NCI-H748 treated with DMSO at 0.1 percent for 48 hours (cell line): ENCODE measurements around the gene TMEM52.

ENCODE experiments used
- DNase-seq: peaks from one replicate; lab custom pipeline; 2025; lab: John Stamatoyannopoulos, UW

TMEM52 gene

DNA sequence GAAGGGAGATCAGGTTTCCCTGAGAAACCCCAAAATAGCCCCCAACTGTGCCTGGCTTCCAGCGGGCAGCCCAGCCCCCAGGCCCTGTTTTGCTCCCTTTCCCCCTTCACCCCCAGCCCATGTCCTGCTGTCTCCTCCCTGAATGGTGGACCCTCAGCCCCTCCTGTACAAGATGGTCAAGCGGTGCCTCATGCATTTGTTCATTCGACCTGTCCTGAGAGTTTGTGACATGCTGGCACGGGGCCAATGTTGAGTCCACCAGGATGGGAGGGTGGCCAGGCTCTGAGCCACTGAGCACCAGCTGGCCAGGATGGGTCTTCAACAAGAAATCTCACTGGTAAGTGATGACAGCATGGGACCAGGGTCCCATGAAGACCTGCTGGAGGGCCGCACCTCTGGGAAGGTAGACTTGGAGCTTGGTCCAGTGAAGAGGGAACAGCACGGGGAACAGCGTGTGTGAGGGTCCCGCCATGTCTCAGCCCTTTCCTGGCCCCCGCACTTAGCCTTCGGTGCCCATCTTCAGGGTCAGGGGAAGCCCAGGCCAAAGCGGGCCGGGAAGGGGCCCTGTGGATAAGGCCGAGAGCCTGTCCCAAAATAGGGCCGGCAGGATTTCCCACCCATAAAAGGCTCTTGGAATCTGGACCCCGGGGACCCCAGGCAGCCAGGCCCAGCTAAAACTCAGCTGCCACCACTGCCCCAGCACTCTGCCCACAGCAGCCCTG, 3.9 kb downstream of the TMEM52 start, which contains the start of gene CALML6:
Gene CALML6 (plus strand): TSS at position 290 of the 722 bp plus-strand sequence. CDS start 21 bp downstream, at position 311.
- DNase-seq = no peak

DNA sequence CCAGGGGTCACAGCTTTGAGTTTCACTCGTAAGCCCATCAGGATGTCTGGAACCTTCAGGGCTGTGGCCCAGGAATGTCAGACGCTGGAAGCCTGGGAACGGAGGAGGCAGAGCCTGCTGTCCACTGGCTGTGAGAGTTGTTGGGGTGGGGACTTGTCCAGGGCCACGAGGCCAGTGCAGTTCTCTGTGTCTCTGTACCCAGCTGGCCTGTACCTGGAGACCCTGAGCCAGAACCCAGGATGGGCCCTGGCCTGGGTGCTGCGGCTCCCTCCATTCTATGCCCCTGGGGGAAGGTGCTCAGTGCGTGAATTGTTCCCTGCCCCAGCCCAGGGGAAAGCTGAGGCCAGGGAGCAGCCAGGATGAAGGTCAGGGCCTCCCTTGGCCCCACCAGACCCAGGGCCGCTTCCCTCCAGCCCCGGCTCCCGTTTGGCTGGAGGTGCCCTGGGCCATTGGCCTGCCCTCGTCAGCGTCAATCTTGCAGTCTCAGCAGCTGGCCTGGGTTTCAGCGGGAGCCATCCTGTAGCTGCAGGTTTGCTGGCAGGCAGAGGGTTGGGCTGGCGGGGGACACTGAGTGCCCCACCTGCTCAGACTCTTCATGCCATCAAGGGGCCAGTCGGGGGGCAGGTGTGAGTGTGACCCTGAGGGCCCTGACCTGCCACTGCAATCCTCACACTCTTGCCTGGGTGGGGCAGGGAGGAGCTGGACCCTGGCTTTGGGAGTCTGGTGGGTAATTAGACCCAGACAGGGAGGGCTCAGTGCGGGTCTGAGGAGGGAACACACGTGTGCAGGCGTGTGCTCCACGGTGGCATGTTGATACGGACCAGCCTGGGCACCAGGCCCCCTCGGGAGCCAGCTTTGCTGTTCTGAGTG, 4.7 kb downstream of the TMEM52 start:
- no peak for DNase-seq

DNA sequence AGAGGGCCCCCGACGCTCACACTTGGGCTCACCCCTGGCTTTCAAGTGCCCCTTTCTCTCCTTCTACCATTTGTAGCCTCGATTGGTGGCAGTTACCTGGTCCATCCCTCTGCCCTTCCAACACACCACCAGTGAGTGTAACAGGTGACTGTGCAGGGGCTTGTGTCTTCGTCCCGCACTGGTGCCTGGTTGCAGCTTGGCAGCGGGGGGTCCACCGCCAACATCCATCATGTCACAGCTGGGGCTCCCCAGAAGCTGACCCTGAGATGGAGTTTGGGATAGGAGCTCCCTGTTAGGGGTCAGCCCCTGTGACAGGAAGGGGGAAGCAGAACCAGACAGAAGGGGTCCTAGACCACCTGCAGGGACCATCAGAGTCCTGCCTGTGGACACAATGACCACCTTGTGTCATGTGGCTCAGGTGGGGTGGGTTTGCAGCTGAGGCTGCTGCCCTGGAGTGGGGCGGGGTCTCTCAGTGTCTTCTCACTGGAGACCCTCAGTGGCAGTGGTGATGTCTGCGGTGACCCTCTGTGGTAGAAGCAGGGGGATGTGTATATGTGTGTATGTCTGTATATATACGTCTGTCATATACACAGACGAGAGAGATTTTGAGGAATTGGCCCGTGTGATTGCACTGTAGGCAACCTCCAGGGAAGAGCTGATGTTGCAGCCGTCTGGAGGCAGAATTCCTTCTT, 7.6 kb downstream of the TMEM52 start:
- no peak for DNase-seq

DNA sequence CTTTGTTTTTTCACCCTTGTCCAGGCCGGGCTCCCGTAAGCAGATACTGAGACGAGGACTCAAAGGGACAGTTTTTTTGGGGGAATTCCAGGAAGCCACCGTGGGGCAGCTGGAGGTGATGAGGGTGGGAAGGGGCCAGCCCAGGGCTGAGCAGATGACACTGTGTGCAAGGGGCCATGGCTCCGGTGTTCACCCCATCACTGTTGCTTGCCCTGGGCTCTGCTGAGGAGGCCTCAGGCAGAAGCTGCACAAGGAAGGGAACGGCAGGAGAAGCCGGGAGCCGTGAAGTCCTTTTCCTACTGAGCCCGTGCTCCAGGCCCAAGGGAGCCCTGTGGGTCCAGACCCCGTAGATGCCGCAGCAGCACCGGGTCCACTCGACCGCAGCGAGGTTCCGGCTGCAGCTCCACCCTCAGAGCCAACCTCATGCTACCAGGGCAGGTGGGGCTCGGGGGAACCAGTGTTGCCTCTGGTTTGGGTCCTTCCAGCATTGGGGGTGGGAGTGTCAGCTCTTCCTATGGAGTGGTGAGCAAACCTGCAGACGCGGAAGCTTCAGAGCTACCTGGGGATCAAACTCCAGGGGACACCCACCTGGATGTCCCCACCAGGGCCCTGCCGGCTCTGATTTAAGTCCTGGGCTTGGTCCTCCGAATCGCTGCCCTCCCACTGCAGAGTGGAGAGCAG, 8.3 kb downstream of the TMEM52 start:
- no peak for DNase-seq

DNA sequence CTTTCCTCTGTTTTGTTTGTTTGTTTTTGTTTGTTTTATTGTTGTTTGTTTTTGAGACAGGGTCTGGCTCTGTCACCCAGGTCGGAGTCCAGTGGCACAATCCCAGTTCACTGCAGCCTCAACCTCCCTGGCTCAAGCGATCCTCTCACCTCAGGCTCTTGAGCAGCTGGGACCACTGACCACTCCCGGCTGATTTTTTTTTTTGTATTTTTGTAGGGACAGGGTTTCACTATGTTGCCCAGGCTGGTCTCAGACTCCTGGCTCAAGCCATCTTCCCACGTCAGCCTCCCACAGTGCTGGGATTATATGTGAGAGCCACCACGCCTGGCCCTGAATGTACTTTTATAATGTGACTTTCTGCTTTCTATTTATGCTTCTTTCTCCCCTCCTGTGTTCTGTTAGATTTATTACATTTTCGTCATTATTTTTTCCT, 9.0 kb downstream of the TMEM52 start:
- DNase-seq = no peak

DNA sequence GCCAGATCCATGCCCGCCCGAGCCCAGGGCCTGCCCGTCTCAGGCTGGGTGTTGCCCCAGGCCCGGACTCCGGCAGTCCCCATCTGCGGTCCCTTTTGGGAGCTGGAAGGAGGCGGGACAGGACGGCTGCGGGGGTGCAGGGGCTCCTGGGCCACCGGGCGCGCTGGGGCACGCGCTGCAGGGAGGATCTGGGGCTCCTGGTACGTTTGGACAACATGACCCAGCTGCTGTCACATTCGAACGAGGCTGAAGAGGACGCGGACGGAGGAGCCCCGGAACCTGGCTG, 10.6 kb downstream of the TMEM52 start:
- no peak for DNase-seq

DNA sequence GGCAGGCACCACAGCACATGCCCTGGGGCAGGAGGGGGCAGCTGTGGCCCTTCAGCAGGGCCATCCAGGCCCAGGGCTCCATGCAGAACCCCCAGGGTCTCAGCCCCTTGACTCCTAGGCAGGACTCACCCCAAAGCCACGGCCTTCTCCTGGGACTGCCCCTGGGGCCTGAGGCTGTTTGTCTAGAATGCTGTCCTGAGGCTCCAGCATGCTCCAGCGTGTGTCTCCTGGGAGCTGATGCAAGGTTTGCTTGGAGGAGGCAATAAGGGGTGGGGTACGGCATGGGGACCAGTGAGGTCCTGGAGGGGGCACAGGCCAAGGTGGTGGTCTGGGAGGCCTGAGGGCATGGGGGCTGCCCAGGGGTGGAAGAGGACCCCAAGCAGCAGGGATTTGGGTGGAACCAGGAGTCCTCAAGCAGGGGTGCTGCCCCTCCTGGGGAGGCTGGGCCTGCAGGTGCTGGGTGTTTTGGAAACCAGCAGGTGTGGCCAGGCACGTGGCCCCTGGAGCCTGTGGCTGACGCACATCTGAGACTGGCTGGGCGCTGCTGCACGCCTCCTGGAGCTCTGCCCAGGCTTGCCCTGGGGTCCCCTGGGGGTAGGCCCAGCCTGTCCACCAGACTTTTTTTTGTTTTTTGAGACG, 11.9 kb downstream of the TMEM52 start:
- no peak for DNase-seq

DNA sequence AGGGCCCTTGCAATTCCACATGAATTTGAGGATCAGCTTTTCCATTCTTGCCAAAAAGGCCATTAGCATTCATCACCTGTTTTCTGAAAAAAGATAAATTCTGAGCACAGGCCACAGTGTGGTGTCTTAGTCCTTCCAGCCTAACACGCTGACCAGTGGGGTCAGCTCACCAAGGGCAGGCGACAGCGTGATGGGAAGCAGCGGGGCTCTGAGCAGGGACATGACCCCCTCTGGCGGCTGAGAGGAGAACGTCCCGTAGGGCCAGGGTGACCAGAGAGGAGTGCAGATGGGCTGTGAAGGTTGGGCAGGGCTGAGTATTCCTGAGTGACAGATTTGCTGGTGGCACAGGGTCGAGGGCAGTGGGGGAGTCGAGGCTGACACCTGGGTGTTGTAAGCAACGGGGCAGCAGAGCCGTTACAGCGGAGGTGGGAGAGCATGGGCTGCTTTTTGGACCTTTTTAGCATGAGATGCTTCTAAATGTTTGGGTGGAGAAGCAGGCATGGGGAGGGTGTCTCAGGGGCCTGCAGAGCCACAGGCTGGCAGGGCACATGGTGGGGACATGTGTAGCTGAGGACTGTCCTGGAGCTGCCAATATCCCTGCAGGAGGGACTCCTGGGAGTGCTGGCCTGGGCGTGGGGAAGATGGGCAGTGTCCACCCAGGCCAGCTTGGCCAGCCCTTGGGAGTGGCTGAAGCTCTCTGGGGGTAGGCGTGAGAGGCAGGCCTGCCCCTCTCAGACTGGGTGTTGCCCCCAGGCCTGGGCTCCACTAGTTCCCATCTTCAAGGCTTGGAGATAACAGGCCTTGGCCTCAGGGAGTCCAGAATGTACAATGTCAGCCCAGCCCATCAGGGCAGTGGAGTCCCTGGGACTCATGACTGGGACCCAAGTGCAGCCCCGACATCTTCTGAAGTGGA, 12.6 kb downstream of the TMEM52 start:
- DNase-seq = peak; percentile 55

DNA sequence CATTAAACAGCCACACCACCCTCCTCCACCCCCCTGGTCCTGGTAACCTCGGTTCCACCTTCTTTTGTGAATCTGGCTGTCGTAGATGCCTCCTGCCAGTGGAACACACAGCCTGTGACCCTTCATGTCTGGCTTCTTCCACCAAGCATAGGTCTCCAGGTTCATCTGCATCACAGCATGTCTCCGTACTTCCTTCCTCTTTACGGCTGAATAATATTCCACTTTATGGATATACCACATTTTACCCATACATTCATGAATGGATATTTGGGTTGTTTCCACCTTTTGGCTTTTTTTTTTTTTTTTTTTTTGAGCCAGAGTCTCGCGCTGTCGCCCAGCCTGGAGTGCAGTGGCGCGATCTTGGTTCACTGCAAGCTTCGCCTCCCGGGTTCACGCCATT, 15.9 kb downstream of the TMEM52 start:
- DNase-seq = no peak

DNA sequence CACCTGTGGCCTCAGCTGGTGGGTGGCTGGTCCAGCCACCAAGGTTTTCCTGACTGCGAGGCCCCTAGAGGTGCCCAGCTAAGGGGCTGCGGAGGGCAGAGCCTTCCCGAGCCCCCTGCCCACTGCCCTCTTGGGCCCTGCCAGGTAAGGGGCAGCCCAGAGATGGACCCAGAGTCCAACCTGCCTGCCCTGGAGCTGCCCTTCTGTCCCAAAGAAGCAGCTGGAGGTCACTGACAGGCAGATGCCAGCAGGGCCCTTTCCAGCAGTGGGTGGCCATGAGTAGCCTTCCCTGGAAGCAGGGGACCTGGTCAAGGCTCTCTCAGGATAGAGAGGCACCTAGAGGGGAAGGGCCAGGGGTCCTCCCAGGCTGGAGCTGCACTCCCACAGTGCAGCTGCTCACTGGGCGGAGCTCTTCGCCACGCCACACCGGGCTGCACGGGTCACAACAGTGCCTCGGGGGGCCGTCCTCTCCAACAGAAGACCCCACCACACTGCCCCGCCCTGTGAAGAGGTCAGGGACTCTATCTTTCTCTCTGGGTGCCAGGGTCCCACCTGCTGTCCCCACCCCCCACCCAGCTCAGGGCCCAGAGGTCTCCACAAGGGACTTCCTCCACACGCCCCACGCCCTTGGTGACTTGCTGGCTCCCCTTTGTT, 17.3 kb downstream of the TMEM52 start:
- no peak for DNase-seq

DNA sequence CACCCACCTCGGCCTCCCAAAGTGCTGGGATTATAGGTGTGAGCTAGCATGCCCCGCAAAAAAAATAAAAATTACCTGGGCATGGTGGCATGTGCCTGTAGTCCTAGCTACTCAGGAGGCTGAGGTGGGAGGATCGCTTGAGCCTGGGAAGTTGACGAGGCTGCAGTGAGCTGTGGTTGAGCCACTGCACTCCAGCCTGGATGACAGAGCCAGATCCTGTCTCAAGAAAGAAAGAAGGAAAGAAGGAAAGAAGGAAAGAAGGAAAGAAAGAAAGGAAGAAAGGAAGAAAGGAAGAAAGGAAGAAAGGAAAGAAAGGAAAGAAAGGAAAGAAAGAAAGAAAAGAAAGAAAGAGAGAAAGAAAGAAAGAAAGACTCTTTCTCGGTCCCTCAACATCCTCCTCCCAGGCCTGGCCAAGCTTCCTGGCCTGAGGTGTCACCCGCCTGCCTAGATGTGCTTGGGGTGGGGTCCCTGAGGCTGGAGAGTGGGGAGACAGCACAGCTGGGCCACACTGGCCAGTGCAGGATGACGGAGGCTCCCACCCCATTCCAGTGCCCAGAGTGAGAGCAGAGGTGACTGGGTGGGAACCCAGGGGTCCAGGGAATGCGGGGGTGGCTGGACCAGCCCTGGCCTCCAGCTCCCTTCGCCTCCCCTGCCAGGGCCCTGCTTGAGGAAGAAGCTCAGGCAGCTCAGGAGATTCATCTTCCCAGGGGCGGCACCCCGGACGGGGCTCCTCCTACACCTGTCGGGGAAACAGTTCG, 18.0 kb downstream of the TMEM52 start:
- DNase-seq = no peak

DNA sequence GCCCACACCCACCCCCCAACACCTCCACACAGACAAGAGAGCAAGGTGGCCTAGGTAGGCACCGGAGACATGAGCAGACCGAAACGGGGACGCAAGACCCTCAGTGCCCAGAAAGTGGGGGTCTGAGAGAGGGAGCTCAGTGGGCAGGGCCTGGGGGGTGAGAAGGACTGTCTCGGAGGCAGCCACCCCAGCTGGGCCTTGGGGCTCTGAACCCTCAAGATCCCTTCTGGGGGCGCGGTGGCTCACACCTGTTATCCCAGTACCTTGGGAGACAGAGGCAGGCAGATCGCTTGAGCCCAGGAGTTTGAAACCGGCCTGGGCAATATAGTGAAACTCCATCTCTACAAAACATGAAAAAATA, 19.1 kb downstream of the TMEM52 start:
- DNase-seq = no peak

DNA sequence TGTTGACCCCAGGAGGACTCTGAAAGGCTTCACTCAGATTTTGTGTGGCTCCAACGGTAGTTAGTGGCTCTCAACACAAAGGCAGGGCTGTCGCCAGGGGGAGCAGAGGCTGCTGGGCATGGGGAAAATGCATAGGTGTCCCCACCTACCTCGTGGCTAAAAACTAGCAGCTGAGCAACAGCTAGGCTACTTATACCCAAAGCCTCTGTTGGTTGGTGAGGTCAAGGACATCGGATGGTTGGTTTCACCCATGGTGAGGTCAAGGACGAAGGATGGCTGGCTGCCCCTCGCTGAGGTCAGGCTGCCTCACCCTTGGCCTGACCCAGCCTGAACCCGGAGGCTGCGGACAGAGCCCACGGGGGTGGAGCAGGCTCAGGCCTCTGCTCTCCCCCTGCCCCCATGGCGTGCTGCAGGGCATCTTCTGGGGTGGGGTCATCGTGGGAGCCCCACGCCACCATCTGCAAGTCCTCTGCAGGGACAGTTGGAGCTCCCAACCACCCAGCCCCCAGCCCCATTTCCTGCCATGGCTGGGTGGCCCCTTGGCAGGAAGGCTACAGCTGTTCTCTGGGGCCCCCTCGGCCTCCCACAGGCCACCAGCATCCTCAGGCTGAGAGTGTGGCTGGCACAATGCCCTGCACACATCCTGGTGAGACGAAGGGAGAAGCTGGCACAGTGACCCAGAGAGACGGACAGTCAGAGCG, 19.7 kb downstream of the TMEM52 start:
- DNase-seq = no peak

DNA sequence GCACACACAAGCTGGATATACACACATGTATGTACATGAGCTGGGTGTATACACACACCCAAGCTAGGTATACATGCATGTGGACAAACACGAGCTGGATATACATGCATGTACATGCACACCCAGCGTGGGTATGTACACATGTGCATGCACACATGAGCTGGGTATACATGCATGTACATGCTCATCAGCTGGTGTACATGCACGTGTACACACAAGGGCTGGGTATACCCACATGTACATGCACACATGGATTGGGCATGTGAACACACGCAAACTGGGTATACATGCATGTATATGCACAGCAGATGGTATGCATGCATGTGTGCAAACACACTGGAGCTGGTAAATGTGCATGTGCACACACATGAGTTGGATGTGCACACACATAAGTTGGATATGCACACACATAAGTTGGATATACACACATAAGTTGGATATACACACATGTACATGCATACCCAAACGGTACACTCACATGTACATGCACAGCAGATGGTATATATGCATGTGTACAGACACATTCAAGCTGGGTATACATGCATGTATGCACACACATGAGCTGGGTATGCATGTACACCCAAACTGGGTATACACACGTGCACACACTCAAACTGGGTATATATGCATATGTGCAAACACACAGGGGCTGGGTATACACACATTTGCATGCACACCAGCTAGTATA, 20.7 kb downstream of the TMEM52 start:
- DNase-seq = no peak

DNA sequence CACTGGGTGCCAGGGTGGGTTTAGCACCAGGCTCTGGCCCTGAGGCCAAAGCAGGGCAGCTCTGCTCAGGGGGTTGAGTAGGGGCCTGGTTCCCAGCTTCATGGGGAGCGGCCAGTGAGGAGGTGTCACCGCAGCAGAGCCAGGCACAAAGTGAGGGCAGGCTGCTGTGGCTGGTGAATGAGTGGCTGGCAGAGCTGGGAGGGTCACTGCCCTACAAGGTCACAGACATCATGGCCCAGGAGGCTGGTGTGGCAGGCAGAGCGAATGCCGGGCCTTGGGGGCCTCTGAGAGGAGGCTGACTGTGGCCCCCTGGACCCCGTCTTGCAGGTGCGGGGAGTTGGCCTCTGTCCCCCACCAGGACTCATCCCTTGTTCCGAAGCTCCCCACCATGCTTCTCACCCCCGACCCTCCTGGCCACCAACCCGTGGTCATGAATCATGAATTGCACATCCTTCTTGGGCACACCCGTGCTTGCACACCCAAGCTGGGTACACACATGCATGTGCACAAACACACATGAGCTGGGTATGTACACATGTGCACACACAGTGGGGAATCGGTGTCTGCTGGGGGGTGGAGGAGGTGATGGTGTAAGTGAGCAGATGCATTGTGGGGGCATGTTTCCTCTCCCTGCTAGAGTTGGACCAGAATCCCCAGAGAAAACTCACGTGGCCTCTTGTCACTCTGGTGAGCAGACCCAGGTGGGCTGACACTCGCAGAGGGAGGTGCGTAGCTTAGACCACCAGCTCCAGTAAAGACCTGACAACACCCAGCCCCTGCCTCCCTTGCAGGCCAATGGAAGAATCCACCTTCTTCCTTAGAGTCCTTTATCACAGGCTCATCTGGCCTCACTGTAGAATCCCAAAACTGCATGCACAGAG, 23.4 kb downstream of the TMEM52 start:
- DNase-seq = no peak

DNA sequence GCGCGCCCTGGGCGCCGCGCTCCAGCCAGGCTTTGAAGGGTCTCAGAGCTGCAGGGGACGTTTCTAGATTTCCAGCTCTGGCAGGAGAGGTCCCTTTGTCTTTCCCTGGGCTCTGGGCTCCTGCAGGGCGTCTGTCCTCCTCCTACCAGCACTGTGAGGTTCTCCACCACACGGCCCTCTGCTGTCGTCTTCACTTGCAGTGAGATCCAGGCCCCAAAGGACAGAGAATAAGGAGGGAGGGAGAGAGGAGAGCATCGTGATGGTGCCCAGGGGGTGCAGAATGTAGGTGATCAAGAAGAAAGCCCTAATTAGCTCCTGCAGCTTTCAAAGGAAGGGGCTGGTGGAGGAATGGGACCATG, 24.0 kb downstream of the TMEM52 start:
- no peak for DNase-seq

DNA sequence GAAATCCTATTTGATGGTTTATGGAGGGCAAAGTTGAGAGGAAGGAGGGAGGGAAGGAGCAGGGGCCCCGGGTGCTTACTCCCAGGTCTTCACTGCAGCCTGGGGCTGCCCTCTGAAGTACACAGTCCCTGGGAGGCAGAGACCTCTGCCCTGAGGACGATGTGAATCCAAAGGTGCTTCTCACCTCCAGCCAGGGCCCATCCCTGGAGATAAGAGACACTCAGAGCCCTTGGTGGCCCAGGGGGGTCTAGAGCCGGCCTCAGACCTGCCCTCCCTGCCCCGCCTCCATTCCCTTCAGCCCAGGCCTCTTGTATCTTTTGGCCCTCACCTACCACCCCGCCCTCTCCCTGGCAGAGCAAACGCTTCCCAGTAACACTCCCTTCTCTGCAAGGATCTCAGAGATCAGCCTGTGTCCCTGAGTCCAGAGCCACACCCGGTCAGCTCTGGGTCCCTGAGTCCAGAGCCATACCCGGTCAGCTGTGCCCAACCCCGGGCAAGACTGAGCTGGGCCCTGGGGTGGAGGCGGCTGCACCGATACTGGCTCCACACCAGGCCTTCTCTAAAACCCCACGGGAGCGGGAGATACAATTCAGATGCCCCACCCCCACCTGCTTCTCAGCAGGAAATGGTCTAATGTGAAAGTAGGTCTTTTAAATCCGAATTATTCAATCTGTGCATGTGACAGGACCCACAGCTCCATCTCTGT, 24.6 kb downstream of the TMEM52 start:
- no peak for DNase-seq
